Activated CD8-positive, alpha-beta memory T cell treated with anti-CD3 and anti-CD28 coated beads for 1 hour (primary cell): ENCODE measurements around the gene SEMA4D.
"Not testable (repeated sequence)": the region's sequence is repeated elsewhere in the genome, so short reads cannot be mapped to it uniquely, and the experiment has no call there.

Experiments
- DNase-seq, 2 donors: peaks; one replicate each; pipeline ENCODE4 v3.0.0-alpha.2; 2020; ENCODE audit warnings: low read depth in 1 of 2; ENCODE audit errors: extremely low read depth in 1 of 2

SEMA4D gene

DNA sequence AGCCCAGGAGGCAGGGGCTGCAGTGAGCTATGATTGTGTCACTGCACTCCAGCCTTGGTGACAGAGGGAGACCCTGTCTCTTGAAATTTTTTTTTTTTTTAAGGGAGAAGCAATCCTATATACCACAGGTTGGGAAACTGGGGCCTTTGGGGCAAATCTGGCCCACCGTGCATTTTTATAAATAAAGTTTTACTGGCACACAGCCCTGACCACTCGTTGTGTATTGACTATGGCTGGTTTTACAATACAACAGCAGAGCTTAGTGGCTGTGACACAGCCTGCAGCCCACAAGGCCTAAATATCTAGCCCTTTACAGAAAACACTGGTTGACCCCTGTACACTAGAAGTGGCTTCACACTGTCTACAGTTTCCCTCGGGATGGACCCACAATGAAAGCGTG, 121.6 kb downstream of the SEMA4D start:
- no peak for DNase-seq

DNA sequence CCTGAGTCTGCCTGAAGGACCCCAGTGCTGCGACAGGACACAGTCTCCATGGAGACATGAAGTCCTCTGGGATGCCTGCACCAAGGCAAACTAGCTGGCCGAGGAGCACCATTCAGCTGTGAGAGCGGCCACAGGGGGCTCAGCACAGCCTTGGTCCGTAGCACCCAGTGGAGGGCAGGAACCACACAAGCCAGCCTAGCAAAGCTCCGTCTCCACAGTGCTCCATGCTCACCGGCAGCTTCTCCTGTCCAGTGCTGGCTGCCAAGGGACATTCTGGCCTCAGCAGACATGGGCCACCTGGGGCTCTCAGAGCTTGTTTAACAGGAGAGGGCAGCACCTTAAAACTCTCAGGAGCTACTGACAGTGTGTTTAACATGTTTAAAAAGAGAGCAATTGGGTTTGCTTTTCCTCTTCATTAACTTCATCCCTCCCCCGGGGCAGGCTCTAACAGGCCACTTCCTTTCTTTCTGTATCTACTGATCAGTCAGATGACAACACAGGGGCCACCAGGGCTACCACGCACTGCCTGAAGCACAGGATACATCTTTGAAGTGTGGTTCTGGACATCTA, 122.6 kb downstream of the SEMA4D start:
- DNase-seq, result no peak

DNA sequence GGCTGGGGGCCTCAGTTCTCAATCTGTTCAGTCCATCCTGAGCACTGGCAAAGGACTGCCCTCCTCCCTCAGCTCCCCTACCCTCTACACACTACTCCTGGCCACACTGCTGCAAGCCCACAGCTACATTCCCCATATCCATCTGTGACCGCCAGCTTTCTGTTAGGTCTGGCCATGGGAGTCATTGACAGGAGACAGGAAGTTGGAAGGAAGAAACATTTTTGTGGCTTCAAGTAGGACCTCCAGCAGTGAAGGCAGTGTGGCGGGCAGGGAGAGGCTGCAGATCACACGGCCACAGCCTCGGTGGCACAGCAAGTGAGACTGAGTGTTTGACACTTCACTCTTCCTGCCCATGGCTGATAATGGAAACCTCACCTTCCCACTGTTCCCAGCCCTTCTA, 123.7 kb downstream of the SEMA4D start:
- no peak for DNase-seq

DNA sequence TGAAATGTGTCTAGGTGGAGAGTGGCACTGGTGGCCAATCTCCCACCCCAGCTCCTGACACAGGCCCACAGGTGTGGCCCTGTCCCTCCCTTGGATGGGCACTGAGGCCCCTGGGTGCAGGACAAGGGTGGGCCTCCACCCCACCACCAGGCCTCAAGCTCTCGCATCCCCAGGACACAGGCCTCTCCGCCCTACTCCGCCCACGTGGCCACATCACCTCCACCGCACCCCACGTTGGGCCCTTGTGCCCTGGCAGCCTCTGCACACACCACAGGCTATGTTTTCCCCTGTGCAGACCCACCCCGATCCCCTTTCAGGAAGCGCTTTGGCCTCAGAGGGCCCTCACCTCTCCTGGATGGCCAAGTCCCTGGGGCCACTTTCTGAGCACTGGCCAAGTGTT, 124.9 kb downstream of the SEMA4D start:
- DNase-seq, result no peak

DNA sequence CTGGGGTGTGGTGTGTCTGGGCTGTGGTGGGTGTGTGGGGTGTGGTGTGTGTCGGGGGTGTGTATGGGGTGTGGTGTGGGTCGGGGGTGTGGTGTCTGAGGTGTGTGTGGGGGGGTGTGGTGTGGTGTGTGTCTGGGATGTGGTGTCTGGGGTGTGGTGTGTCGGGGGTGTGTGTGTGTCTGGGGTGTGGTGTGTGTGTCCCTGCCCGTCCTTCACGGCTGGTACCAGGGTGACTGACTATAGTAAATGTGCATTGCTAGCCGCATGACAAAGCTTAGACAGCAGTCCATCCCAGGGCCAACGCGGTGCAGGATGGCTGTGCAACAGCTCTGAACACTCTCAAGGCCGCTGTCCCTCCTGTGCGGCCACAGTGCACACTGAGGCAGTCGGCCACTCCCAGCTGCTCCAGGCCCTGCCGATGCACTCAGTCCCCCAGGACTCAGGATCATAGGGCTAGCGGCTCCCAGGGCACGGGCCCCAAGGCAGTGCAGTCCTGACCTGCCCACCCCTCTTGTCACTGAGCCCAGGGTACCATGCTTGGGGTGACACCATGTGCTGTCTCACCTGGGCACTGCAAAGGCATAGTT, 125.6 kb downstream of the SEMA4D start:
- DNase-seq, result peak; percentile 6 to 23

DNA sequence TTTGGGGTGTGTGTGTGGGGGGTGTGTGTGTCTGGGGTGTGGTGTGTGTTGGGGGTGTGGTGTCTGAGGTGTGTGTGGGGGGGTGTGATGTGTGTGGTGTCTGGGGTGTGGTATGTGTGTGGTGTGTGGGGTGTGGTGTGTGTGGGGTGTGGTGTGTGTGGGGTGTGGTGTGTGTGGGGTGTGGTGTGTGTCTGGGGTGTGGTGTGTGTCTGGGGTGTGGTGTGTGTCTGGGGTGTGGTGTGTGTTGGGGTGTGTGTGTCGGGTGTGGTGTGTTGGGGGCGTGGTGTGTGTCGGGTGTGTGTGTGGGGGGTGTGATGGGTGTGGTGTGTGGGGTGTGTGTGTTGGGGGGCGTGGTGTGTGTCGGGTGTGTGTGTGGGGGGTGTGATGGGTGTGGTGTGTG, 126.1 kb downstream of the SEMA4D start:
- not testable (repeated sequence) for DNase-seq

DNA sequence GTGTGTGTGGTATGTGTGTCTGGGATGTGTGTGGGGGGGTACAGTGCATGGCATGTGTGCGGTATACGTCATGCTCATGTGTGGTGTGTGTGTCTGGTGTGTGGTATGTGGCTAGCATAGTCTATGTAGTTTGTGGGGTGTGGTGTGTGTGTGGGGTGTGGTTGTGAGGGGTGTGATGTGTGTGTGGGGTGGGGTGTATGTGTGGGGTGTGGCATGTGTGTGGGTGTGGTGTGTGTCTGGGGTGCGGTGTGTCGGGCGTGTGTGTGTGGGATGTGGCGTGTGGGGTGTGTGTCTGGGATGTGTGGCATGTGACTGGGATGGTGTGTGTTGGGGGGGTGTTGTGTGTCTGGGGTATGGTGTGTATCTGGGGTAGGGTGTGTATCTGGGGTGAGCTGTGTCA, 127.3 kb downstream of the SEMA4D start:
- DNase-seq, result no peak

DNA sequence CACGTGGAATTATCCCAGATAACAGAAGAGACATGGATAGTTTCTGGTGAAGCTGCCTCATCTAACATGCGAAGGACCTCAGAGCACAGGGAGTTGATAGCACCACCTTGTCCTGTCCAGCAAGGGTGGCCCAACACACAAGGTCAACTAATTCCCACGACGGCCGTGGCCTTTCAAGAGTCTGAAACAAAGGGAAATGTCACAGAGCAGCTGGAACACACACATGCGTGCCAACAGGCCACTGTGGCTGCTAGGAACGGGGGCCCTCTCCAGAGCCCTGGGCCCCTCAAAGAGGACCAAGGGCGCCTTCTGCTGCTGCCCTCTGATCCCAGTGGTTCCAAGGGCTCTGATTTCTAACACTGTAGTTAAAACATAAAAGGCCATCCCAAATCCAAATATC, 128.9 kb downstream of the SEMA4D start:
- no peak for DNase-seq

DNA sequence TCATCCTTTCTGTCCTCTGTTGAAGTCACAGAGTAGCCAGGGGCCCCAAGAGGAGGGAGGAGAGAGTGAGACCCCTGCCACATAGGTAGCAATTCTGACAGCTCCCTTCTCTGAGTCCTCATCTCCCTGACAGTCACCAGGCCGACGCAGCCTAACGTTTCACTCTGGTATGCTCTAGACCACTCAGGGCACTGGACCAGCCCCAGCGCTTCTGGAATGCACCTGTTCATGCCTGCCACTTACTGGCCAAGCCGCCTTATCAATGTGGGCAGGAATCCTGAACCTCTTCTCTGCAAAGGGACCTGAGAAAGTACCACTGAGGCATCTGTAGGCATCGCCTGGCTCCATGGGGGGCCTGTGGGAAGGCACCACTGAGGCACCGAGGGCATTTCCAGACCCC, 129.4 kb downstream of the SEMA4D start:
- DNase-seq, result no peak

DNA sequence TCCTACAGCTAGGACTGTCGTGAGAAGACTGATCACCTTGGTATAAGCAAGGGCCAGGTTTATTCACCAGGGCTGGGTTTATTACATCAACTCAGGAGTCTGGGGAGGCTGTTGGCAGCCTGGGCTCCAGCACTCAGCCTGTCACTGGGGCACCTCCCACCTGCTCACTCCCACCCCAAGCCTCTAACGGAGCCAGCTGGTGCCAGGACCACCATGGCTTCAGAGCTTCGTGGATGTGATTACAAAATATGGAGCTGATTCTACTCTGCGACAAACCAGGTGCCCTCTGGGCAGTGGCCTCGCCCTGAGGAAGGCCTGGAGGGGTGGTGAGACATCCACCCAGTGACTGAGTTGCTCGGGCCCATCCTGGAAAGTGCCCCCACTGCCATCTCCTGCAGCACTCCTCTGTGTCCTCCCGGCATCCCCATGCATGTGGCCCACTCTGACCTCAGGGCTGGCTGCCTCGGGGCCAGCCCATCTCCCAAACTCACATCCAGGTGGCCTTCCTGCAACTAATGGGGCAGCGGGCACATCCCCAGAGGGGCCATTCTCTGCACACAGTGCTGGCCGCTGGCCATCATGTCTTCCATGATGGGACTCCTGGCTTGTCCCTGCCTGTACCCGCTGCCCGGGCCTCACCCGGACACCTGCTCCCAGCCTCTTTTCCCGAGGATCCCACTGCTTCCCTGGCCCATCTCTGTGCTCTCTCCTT, 130.0 kb downstream of the SEMA4D start:
- DNase-seq, result no peak

DNA sequence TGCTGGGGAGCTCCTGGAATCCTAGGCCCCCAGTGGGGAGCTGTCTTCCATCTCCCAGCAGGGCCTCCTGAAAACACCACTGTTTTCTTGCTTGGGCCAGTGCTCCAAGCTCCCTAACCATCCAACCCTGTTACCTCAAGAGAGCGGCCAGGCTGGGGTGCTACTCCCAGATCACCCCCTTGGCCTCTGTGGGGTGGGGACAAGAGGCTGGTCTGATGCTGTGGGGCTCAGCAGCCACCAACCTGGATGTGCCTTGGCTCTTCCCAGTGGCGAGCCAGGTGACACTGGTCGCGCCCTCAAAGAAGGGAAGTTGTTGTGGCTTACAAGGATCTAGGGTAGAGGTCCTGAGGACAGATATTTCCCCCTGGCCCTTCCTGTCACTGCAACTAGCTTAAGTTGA, 130.6 kb downstream of the SEMA4D start:
- DNase-seq, result no peak

DNA sequence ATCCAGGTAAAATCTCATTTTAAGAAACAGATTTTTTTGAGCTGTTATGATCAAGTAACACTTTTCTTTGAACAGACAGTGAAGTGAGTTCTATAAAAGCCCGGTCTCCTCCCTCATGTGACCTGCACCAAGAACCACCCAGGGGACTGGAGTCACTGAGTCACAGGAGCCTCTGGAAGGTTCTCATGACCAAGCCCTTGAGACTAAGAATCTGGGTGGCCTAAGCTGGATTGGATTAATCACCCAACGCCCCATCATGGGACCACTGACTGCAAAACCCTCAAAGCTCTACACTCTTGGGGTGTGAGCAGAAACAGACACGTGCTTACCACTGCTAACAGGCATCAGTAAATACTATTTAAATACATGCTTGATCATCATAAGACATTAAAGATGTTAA, 131.2 kb downstream of the SEMA4D start:
- no peak for DNase-seq

DNA sequence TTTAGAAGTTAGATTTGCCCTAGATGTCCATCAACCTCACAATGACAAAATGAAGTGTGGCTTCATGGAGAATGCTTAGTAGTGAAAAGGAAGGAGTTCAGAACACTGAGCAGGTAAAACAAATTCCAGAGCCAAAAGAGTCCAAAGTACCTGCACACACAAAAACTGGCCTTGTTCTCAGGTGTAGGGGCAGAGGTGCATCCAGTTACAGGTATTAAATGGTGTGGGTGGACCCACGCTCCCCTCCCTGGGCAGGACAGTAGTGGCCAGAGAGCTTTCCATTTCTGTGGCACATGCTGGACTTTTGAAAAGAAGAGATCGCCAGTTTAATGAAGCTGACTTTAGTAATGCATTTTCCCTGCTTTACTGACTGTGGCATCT, 132.4 kb downstream of the SEMA4D start:
- DNase-seq, result no peak

DNA sequence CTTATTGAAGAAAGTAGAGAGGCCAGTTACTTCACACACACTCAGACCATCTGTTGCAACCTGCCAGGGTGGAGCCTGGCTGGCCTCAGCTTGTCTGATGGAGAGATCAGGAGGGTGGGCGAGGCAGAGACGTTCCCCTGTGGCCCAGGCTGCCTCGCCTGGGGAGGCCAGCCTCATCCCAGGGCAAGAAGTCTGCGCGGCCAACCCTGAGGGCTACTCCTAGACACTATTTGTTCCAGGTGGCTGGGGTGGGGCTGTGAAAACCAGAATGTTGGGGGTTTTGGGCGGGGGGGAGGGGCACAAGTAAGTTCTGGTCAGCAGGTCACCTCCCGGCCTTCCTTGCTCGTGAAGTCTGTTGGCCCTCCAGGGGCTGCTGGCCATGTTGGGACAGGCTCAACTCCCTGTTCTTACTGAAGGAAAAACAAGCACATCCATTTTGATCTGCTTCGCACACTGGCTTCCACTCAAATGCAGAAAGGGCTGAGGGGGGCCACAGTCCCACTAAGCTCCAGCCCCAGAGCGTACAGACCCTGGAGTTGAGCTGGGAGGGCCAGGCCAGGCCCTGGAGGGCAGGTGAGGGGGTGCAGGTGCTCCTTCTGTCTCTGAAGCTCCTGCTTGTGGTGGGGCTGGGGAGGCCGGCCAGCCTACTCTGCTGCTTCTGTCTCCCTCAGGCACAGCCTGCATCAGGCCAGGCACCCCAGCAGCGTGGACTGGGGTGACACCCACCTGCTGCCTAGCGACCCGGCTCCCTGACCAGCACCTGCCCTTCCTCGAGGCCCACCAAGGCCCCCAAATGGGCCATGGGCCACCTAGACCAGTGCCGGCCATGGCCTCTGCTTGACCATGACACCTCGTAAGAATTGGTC, 133.0 kb downstream of the SEMA4D start:
- no peak for DNase-seq

DNA sequence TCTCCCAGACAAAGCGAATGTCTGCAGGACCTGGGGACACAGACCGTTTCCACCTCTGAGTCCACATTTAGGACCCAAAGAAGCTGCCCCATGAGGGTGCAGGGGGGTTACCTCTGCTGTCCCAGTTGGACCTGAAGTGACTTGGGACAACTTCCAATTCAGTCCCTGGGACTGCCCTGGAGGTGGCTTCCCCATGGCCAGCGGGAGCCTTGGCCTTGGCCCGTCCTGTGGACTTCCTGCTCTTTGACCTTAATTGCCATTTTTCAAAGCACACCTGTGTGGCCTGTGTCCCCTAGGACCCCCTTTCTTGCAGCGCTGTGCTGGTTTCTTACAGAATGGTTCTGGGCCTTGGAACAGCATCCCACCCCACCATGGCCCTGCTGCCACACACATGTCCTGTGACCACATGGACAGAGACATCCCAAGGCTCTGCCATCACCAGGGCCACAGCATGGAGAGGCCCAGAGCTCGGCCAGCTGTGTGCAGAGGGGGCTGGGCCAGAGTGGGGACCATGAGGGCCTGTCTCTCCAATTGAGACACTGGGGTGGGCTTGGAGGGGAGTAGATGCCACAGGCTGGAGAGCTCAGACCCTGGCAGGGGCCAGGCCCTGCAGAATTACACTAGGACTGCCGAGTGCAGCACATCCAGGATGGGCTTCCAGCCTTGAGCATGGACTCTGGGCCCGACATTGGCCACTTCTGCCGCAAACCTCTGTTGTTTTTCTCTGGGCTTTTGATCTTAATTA, 133.8 kb downstream of the SEMA4D start:
- DNase-seq, result no peak

DNA sequence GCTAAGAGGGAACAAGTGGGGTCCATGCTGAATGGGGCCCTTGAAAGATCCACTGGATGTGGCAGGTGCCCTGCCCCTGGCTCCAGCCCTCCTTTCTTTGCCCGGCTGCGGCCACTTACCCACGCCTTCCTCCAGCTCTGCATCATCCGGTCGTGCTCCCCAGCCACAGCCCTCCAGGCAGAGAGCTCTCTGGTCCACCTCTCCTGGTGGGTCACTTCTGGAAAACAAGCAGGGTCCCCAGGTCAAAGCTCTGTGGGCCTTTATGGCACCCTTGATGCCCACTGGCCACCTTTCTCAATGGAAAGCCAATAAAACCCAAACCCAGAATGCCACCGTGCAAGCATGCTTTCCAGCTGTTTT, 134.6 kb downstream of the SEMA4D start:
- no peak for DNase-seq

DNA sequence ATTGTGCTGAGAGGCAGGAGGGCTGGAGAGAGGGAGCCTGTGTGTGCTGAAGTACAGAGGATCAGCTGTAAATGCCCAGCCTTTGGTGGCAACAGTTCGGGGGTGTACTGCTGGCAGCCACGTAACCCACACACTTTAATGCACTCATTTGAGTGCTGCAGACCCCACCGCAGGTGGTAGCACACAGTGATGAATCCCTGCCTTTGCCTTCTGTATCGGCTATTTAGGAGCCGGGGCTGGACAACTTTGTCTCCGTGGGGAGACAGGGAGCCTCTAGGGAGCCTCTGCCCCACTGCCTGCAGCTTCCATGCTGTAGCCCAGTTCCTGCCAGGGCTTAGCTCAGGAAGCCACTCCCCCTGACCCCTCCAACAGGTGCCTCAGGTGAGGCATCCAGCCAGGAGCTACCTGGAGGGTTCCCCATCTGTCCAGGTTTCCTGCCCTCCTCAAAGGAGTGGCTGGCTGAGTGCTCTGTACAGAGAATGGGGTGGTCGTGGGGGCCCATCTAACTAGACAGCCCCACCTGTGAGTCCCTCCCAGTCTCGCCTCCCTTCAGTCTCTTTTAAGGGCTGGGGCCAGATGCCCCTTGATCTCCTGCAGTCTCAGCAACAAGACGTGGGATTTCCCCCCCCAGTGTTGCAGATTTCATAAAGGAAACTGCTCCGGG, 135.1 kb downstream of the SEMA4D start:
- DNase-seq, result no peak

DNA sequence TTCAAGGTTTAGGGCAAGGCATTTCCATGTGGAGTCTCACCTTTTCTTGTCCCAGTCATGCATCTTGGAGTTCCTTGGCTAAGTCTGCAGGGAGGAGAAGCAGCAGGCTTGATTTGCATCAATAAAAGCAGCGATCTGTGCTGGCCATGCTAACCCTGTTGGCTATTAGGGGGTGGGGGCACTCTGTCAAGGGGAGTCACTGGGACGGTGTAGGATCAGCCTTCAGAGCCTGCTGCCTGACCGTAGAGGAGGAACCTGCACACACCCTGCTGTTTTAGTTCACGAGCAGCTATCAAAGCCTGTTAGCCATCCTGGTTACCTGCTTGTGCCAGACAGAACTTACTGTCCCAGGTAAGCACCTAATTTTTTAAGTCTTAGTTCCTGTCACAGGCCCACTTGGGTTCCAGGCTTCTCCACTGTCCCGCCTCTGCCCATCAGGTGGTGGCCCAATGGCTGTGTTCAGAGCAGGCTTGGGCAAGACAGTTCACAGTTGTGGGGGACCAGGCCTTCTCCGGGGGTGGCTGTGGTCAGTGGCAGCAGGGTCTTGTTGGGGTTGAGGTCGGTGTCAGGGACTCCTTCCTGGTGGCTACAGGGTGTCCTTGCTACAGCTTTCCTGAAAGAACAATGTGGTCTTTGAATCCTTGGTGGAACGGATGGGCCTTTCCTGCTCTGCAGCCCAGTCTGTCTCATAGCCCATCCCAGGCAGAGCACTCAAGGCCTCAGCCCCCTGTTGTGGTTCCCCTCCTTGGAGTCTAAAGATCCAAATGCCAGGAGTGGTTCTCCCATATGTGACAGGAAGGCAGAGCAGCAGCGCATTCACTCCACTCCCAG, 135.9 kb downstream of the SEMA4D start:
- no peak for DNase-seq

DNA sequence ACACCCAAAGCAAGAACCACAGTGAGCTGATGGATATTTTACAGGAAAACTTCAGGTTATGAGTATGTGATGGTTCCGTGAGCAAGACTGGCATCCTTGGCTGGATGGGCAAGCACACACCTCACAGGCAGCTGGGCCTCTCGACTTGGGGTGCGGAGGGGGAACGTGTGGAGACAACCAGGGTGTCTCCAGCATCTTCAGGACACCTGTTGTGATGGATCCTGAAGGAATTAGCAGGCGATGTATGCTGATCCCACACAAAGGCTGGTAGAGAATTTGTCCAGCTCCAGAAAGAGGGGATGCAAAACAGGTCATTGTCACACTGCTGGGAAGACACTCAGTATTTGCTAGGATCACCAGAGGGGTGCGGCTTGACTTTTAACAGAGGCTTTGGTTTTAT, 136.9 kb downstream of the SEMA4D start:
- no peak for DNase-seq

DNA sequence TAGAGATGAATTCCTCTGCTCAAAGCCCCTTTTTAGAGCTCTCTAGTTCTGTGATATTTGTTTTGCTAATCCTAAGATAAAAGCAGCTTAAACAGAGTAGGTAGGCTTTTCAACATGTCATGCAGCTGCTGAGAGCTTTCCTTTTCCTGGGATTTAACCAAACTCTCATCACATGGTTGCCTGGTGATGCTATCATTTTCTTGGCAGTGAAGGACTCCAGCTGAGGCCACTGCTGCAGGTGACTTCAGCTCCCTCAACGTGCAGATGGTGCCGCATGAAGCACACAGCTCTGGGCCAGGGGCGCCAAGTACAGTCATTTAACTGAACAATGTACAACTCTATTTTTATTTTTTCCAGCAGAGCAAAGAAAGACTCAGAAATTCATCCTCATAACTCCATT, 137.4 kb downstream of the SEMA4D start:
- no peak for DNase-seq
